ENCODE measurements around the gene SRD5A1.
A peak's percentile ranks its signal among the peaks of the same experiment; 100 is the strongest.

SRD5A1 gene

DNA sequence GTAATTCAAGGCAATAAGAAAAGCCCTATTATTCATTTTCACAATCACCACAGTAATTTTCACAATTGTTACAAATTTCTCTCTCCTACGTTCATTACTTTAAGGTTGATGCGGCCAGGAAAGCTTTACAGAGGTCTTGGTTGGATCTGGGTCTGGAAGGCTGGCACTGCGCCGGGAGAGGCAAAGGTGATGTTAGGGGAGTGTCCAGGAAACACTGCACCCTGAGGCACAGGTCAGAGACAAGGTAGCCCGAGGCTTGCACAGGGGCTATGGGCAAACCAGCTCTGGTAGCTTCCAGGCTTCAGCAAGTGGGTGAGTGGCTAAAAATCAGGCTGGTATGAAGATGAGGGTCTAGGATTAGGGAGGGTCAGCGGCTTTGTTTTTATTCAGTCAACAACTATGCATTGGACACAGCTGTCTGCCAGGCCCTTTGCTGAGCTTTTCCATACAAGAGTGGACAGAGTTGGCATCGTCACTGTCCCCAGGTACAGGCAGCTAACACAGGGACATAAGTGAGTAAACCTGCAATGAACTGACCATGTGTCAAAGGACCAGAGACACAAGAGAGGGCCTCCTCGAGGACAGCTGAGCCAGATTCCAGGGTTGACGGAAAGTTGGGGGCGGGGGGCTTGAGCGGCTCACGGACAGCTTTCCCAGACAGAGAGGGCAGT, 67.6 kb downstream of the SRD5A1 start:
- TF ChIP-seq, protein P1, sequence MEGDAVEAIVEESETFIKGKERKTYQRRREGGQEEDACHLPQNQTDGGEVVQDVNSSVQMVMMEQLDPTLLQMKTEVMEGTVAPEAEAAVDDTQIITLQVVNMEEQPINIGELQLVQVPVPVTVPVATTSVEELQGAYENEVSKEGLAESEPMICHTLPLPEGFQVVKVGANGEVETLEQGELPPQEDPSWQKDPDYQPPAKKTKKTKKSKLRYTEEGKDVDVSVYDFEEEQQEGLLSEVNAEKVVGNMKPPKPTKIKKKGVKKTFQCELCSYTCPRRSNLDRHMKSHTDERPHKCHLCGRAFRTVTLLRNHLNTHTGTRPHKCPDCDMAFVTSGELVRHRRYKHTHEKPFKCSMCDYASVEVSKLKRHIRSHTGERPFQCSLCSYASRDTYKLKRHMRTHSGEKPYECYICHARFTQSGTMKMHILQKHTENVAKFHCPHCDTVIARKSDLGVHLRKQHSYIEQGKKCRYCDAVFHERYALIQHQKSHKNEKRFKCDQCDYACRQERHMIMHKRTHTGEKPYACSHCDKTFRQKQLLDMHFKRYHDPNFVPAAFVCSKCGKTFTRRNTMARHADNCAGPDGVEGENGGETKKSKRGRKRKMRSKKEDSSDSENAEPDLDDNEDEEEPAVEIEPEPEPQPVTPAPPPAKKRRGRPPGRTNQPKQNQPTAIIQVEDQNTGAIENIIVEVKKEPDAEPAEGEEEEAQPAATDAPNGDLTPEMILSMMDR (IDR thresholded peaks at IDR 0.05; ENCODE audit: insufficient read depth, low read depth, low read length, missing control alignments), result no peak
- no peak overlapping the region for H3K4me3 ChIP-seq (ENCODE audit: low read depth, low read length)
- no peak for DNase-seq (ENCODE audit: low read depth)

DNA sequence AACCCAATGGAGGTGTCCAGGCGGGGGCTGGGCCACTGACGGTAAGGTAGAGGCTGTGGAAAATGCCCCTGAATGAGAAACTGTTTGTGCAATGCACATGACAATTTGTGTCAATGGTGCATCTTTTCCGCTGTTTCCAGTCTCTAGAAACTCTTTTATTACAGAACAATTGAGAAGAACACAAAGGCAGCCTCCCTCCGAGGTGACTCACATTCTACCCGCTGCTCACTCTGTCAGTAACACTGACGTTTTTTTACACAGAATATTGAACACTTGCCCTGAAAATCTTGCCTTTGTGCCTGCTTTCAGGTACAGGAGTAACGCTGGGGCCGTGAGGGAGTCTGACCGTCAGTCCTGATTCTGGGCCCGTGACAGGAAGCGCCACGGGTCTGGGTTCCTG, 68.3 kb downstream of the SRD5A1 start:
- DNase-seq (ENCODE audit: low read depth), result no peak
- TF ChIP-seq, protein P1 (IDR thresholded peaks at IDR 0.05; ENCODE audit: insufficient read depth, low read depth, low read length, missing control alignments), result no peak
- H3K4me3 ChIP-seq (ENCODE audit: low read depth, low read length), result no peak overlapping the region

DNA sequence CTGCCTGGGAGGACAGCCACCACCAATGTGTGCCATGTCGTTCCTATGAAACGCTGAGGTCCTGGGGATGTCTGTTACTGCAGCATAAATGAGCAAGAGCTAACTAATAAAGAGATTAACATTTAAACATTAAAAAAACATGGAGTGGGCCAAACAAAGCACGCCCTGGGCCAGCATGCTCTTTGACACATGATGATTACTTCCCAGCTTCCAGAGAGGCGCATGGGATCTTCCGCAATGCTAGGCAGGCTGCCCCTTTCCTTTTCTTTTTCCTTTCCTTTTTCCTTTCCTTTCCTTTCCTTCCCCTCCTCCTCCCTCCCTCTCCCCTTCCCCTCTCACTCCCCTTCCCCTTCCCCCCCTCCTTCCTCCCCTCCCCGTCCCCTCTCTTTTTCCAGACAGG, 69.4 kb downstream of the SRD5A1 start:
- TF ChIP-seq, protein P1 (IDR thresholded peaks at IDR 0.05; ENCODE audit: insufficient read depth, low read depth, low read length, missing control alignments), result no peak
- DNase-seq (ENCODE audit: low read depth), result no peak
- no peak overlapping the region for H3K4me3 ChIP-seq (ENCODE audit: low read depth, low read length)

DNA sequence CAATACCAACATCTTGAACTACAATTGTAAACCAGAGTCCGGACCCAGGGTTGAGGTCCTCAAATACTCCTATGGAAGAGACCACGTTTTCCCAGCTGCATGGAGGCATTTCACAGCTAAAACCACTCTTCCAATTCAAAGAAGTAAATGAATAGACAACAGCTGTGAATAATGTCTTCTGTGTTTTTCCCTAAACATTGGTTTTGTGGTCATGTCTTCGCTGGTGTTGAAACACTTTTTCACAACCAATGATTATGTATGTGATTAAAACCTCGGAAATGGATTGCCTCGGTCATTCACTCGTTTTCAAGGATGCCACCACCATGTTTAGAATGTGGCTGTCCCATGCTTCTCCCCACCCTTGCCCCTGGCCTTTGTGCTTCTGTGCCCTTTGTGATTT, 70.6 kb downstream of the SRD5A1 start:
- no peak overlapping the region for H3K4me3 ChIP-seq (ENCODE audit: low read depth, low read length)
- TF ChIP-seq, protein P1 (IDR thresholded peaks at IDR 0.05; ENCODE audit: insufficient read depth, low read depth, low read length, missing control alignments), result no peak
- no peak for DNase-seq (ENCODE audit: low read depth)

DNA sequence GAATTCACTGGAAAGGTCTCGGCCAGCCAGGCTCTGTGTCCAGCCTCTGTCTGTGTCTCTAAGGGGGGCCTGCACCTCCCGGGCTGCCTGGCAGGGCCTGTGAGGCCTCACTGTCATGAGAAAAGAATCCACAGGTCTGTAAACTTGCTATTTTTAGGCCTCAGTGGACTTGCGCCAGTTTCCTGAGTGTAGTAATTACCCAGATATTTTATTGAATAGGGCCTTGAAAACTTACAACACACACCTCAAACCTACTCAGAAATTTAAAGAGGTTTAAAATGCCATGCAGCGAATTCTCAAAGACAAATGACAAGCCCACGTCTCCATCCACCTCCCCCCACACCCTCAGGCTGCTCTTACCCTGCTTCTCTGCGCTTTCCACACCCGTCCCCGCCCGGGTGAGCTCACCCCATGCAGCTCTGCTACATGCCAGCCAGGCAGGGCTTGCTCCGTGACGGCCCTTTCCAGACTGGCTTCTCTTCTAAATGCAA, 71.2 kb downstream of the SRD5A1 start:
- TF ChIP-seq, protein P1 (IDR thresholded peaks at IDR 0.05; ENCODE audit: insufficient read depth, low read depth, low read length, missing control alignments), result no peak
- H3K4me3 ChIP-seq (ENCODE audit: low read depth, low read length), result no peak overlapping the region
- DNase-seq (ENCODE audit: low read depth), result no peak

DNA sequence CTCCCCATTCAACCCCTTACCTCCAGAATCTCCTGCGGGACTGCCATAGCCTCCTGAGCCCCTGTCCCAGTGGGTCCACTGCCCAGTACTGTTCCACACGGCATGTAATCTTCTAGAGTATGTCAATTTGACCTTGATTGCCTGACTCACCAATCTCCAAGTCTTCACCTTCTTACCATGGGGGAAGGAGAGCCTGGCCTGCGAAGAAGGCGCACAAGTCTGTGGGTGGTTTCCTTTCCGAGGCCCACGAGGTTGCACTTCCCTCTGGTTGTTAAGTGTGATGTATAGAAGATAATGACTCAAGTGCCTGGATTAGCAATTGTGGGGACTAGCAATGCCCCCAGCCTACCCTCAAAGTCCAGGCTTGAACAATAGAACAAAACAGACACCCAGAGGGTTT, 71.8 kb downstream of the SRD5A1 start:
- peak; percentile 58 for DNase-seq (ENCODE audit: low read depth)
- TF ChIP-seq, protein P1 (IDR thresholded peaks at IDR 0.05; ENCODE audit: insufficient read depth, low read depth, low read length, missing control alignments), result no peak
- no peak overlapping the region for H3K4me3 ChIP-seq (ENCODE audit: low read depth, low read length)

DNA sequence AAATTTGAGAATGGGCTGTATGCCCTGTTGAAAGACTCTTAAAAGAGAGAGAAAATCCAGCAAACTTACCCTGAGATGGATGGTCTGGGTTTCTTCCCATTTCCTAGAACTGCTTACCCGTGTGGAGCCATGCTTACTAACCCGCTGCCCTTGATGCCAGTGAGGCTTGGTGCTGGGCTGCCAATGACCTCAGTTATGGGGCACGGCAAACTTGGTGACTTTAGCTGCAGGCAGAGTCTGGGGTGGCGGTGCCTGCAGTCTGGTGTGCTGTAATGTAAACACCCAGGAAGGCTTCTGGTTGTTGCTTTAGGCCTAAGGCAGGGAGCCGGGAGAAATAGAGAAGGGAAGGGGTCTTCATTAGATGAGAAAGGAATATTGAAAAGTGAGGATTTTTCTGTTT, 72.7 kb downstream of the SRD5A1 start:
- no peak overlapping the region for H3K4me3 ChIP-seq (ENCODE audit: low read depth, low read length)
- TF ChIP-seq, protein P1 (IDR thresholded peaks at IDR 0.05; ENCODE audit: insufficient read depth, low read depth, low read length, missing control alignments), result no peak
- DNase-seq (ENCODE audit: low read depth), result no peak
